Cardiac septum (tissue), 1 donor: ENCODE measurements around the gene TNC. TPM values are rescaled to one million over a fixed set of nuclear protein-coding genes. Genes with fewer than 3 reads are reported as not detected.

ENCODE experiments used
- DNase-seq: peaks from one replicate; pipeline ENCODE4 v3.0.0-alpha.2; 2020; ENCODE audit warnings: low spot score
- intact Hi-C: fragments of 100-400 bp; cut with DNase I; formaldehyde crosslinking; loops from one replicate; pipeline ENCODE4 v1.14.0; 2022
- total RNA-seq: library from RNA; stranded (reverse); fragmentation: NEBNext Ultra II Directional; extraction: Animal tissue kit (Norgen Biotek cat#: 25700); gene quantifications from one replicate; pipeline ENCODE4 v1.2.1, GENCODE V29; 2021
- donor health status: DM: no; HTN: no; CAD: no.

TNC gene
- total RNA-seq, 1 donor from 2014 or later, result 26.4 TPM

DNA sequence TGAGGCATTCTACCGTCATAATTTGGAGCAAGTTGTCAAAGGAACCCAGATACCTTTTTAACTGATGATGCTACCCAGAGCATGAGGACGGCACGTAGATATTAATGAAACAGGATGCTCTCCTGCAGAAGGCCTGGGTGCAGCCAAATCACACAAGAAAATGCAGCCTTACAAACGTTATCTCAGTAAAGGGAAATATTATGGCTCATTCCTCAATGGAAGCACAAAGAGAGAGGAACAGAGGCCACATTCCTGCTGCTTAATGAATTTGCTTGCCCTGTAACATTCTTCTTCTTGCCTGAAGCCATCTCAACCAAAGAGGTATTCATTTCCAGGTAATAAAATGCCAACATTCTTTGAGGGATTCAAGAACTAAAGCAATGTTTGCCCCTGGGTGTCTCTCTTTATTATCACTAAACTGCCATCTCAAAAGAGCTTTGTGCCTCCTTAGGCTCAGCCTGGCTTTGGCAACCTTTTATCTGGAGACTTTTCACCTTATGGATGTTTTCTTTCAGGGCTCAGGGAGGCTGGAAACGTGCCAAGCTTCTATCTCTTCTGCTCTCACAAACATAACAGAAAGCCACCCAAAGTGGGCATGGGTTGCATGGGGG is 92.9 kb downstream of the TNC start:
- intact Hi-C loops, result no loop called here
- DNase-seq, result no peak

GRCh38 chr9:115022760-115023434 is 95.1 kb downstream of the TNC start:
- no peak for DNase-seq
- intact Hi-C loops, result no loop called here

DNA sequence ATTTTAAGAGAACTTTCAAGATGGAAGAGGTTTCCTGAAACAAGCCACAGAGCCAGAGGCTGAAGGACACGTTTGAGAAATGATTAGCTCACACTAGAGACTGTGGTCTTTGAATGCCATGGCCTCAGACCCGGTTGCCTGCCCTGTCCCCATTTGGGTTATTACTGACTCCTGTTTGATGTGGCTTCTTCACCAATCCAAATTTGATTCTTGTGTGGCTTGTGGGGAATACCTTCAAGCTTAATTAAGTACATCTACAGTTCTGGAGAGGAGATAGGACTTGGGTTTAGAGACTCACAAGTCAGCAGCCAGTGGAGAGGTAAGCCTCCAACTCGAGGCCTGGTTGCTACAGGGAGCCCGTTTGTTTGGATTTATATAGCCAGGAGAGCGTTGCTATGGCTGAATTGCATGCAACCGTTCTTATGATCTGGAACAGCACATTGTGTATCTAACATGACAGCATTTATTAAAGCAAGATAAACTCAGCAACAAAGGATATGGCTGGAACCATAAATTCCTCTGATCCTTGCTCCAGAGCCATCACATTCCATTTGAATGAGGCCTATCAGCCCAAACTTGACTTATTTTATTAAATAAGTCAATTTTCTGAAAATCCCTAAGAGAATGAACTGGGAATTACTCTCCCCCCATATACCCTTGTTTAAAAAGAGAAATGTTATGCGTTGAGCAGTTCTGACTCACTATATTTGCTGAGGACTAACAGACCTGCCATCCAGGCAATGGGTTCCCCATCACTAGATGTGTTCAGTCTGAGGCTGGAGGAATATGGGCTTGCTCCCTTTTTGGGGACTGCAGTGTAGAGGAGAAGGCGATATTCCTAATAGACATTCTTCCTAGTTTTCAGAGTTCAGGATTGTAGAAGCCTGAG is 99.2 kb downstream of the TNC start:
- DNase-seq, result no peak
- intact Hi-C loops, result loop anchor here (5.0 kb wide), 1 partner anchor 611 kb away; no protein-coding TSS in a partner anchor

DNA sequence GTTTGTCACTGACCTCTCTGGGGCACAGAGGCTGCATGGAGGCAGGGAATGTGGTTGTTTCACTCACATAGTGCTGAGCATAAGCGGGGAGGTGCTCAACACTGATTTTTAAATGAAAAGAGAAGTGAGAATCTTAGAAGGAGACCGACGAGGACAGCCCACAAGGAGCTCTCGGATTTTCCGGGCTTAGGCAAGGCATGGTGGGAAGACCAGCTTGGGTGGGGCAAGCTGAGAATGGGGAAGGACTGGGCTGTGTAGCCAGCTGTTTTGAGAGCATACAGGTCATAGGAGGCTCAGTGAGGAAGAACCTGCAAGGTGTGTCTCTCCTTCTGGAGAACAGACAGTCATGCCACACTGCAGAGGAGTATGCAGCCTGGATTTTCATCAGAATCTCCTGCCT is 101.6 kb downstream of the TNC start:
- intact Hi-C loops, result loop anchor here (5.0 kb wide), 1 partner anchor 609 kb away; no protein-coding TSS in a partner anchor
- DNase-seq, result no peak

GRCh38 chr9:115015018-115015635 is 102.8 kb downstream of the TNC start:
- intact Hi-C loops, result loop anchor here (5.0 kb wide), 1 partner anchor 608 kb away; no protein-coding TSS in a partner anchor

DNA sequence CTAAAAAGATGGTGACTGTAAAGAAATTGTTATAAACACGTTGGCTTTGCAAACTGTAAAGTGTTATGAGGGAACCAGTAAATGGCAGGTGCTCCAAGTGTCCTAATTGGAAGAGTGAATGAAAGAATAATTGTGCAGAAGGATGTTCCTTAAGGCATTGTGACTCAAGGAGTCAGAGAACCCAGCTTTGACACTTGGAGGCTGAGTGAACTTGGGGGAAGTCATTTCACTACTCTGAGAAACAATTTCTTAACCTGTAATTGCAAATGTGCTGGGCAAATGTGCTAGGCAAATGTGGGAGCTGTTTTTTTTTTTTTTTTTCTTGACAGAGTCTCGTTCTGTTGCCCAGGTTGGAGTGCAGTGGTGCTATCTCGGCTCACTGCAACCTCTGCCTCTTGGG is 103.5 kb downstream of the TNC start:
- intact Hi-C loops, result loop anchor here (5.0 kb wide), 2 partner anchors 277 to 332 kb away; partner anchors contain the start of gene TEX48
- no peak for DNase-seq

More at GRCh38 chr9:115015018-115015635, 102.8 kb downstream of the TNC start:
- no peak for DNase-seq

DNA sequence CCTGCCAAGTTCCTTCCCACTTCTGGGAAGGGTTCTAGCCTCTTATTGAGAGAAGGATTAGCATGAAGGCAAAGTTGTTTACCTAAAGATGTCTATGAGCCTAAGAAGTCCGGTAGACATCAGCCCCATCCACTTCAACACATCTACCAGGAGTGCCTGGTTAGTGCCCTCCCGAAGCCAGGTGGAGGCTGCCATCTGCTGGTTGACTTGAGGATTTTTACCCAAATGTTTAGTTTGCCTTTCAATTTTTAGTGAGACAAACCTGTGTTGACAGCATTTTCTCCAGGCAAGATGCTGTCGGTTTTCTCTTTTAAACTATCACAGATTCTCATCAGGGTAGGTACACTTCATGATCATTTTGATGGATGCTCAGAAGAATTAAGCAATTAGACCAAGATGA is 104.0 kb downstream of the TNC start:
- DNase-seq, result peak; percentile 84
- intact Hi-C loops, result loop anchor here (5.0 kb wide), 2 partner anchors 277 to 332 kb away; partner anchors contain the start of gene TEX48

DNA sequence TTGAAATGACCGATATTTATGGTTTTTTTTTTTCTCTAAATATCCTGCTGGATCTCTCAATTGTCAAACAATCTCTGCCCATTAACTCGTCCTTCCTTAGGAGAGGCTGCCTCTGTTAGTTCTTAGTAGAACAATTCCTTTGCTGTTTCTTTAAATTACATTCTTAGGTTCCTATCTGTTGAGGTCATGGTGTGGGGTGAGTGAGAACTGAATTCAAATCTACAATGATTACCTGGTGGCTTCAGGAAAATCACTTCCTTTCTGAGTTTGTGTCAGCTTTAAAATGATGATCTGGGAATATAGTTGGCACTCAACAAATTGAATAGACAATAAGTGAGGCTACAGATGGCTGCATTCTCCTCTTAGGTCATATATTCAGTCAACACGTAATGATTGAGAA is 105.5 kb downstream of the TNC start:
- intact Hi-C loops, result loop anchor here (5.0 kb wide), 2 partner anchors 275 to 330 kb away; partner anchors contain the start of gene TEX48
- DNase-seq, result no peak

- intact Hi-C loops, result loop anchor here (5.0 kb wide), 2 partner anchors 274 to 329 kb away; partner anchors contain the start of gene TEX48
- DNase-seq, result no peak
Observed at GRCh38 chr9:115010874-115011273, 107.1 kb downstream of the TNC start.

DNA sequence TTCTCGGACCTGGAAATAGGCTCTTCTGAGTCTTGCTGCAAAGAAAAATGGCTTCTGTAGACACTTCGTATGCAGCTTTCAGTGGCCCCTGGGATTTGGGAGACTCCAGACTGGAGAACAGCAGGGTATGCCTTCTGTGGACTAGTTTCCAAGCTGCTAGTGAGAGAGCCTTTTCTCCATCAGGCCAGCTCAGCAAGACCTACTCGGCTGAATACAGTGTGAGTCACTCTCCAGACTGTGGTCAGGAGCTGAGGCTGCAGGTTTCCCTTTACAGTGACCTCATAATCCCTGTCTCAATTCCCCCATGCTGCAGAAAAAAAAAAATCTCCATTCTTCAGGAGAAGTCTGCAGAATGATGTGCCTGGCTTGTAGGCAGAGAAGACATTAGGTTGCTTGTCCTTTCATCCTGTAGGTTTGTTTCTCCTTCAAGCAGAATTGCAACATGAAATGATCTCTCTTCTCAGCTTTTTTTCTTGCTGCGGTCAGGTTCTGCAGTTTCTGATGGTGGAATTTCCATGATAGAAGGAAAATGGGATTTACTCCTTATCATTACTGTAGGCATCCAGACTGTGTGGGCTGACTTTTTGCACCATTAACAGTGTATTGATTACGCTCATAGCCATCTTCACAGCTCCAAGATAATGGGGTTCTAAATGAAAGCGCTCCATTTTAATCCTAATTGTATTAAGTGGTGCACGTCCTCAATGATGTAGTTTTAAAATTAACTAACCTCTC is 109.3 kb downstream of the TNC start:
- DNase-seq, result no peak

DNA sequence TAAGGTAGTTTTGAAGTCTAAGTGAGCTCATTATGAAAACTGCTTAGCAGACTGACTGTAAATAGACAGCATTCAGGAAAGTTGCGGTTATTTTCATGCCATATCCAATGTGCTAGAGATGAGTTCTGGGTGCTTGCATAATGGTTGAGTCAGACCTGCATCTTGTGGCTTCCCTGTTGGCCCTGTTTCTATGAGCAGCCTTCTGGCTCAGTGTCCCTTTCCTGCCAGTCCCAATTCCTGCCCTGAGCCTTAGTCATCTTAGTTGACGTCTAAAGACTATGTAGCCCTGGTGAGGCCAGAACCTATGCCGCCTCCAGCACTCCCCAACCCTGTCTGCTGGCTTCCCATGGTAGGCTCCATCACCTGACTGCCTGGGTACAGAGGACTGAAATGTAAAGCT is 111.3 kb downstream of the TNC start:
- intact Hi-C loops, result no loop called here
- no peak for DNase-seq

More for the DNA sequence above, 109.3 kb downstream of the TNC start:
- intact Hi-C loops, result no loop called here

DNA sequence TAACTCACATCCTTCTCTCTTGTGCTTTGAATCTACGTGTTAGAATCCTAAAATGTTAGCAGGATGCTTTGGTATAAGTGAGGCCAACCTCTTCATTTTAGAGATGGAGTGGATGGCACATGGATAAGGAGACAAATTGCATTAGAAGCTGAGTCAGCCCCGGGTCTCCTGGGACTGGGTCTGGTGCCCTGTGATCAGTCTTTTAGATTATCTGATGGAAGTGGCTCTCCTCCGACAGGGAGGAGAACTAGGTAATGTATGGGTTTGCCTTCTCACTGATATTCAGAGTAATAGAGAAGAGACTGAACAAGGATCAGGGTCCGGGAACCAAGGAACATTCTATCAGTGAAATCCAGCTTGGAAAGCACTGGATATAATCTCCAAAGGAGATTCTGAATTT is 112.6 kb downstream of the TNC start:
- DNase-seq, result no peak
- intact Hi-C loops, result no loop called here

GRCh38 chr9:115004545-115004944 is 113.4 kb downstream of the TNC start:
- DNase-seq, result no peak
- intact Hi-C loops, result no loop called here

- intact Hi-C loops, result no loop called here
- no peak for DNase-seq
Observed at GRCh38 chr9:115002371-115003120, 115.4 kb downstream of the TNC start.

DNA sequence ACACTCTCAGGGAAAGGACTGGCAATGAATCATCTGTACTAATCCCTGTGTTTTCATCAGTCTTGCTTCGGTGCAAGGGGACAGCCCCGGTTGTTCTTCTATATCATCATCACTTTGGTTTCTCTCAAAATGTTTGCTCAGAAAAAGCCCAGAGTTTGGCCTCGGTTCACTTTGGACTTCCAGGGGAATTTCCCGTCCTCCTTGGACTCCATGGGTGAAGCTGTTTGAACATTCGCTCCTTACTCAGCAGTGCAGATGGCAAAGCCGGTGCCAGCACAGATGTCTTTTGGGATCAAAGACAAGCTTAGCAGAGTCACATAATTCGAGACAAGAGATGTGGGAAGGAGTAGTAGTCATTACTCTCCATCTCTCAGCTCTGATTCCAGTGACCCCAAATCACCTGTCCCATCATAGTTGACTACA is 117.7 kb downstream of the TNC start:
- no peak for DNase-seq
- intact Hi-C loops, result no loop called here

GRCh38 chr9:114998326-114998725 is 119.6 kb downstream of the TNC start:
- intact Hi-C loops, result no loop called here
- no peak for DNase-seq

- intact Hi-C loops, result no loop called here
Observed at GRCh38 chr9:114995681-114996221, 122.2 kb downstream of the TNC start.

GRCh38 chr9:114994768-114995167 is 123.2 kb downstream of the TNC start:
- no peak for DNase-seq
- intact Hi-C loops, result no loop called here

More at GRCh38 chr9:114995681-114996221, 122.2 kb downstream of the TNC start:
- peak; percentile 80 for DNase-seq
